ENCODE results near the gene PRR16. TPM values are rescaled to one million over a fixed set of nuclear protein-coding genes. Genes with fewer than 3 reads are reported as not detected.

Gene PRR16
- total RNA-seq, 1 experiment from 2014 or later = 0.42 TPM

- TF ChIP-seq FOXJ3 (CRISPR knock-in tag; IDR thresholded peaks at IDR 0.05; ENCODE audit: borderline replicate concordance) (no peak), AR (CRISPR knock-in tag; IDR thresholded peaks at IDR 0.05) (no peak)
Measured at GRCh38 chr5:120605325-120606079, 141.4 kb downstream of the PRR16 start (continued).

- Mint-ChIP-seq H3K4me1 (0 out of 2 replicates have a peak, but pooled peaks cover 4% of the 10 kb centered on the region), H3K27me3 (ENCODE audit: low read depth) (peaks cover 13% of the 10 kb centered on the region), H3K27ac (no peak overlapping the region), H3K4me3 (no peak overlapping the region), H3K36me3 (no peaks in the 10 kb centered on the region), H3K9me3 (peaks cover 11% of the 10 kb centered on the region)
- TF ChIP-seq ZMAT4 (CRISPR knock-in tag; IDR thresholded peaks at IDR 0.05) (no peak), SP1 (CRISPR knock-in tag; conservative IDR thresholded peaks at IDR 0.05) (no peak), CREB1 (CRISPR knock-in tag; IDR thresholded peaks at IDR 0.05) (no peak), ERG (CRISPR knock-in tag; IDR thresholded peaks at IDR 0.05) (no peak), ZNF423 (CRISPR knock-in tag; IDR thresholded peaks at IDR 0.05) (no peak), ATF2 (CRISPR knock-in tag; IDR thresholded peaks at IDR 0.05; ENCODE audit: borderline replicate concordance, low read depth) (no peak), AR (CRISPR knock-in tag; IDR thresholded peaks at IDR 0.05) (no peak), SMAD3 (CRISPR knock-in tag; IDR thresholded peaks at IDR 0.05; ENCODE audit: borderline replicate concordance) (no peak), ESRRA (CRISPR knock-in tag; IDR thresholded peaks at IDR 0.05; ENCODE audit: borderline replicate concordance) (no peak), ZNF281 (CRISPR knock-in tag; IDR thresholded peaks at IDR 0.05) (no peak), NFATC4 (CRISPR knock-in tag; IDR thresholded peaks at IDR 0.05) (no peak), ZNF317 (CRISPR knock-in tag; IDR thresholded peaks at IDR 0.05; ENCODE audit: borderline replicate concordance, low read depth) (no peak), FOXP1 (CRISPR knock-in tag; IDR thresholded peaks at IDR 0.05; ENCODE audit: borderline replicate concordance) (no peak), RELA (CRISPR knock-in tag; IDR thresholded peaks at IDR 0.05; ENCODE audit: borderline replicate concordance) (no peak), ZNF121 (CRISPR knock-in tag; IDR thresholded peaks at IDR 0.05) (no peak), TEAD1 (CRISPR knock-in tag; IDR thresholded peaks at IDR 0.05) (no peak), JUN (CRISPR knock-in tag; IDR thresholded peaks at IDR 0.05) (no peak), ZNF671 (CRISPR knock-in tag; IDR thresholded peaks at IDR 0.05) (no peak)
- DNase-seq (ENCODE audit: low spot score) (no peak), ATAC-seq (no peak)
- ChIA-PET CTCF (no interaction called here), POLR2A (no interaction called here)
Measured at GRCh38 chr5:120609570-120609969, 145.5 kb downstream of the PRR16 start.

Measured in WTC11 (cell line).